ENCODE measurements around the gene ITGA5.

DNA sequence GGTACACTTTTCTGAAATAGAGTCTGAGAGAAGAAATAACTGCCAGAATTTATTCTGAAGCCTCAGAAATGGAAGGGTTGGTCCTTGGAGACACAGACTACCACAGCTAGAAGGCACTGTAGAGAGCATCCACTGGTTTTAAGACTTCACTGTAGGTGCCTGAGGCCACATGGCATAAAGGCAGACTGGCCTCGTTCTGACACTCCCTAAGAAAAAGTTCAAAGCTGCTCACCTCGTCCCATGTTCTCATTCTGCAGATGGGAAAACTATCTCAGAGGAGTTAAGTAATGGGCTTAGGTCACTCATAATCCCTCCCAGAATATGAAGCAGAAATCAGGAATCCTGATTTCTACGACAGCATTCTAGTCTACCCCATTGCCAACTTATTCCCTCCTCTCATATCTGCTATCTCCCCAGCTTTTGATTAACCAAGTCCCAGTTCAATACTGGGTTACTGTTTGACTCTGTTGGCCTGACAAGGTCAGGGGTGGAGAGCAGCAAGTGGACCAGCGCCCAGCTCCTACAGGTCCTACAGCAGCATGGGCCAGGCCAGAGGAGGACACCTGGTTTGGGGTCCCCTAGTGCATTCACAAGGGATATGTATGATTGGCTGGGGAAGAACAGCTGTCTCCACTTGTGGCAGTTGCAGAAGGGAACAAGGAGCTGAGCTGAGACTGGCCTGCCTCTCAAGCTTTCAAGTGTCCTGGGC is 3.7 kb downstream of the ITGA5 start:
- TF ChIP-seq, protein P1, sequence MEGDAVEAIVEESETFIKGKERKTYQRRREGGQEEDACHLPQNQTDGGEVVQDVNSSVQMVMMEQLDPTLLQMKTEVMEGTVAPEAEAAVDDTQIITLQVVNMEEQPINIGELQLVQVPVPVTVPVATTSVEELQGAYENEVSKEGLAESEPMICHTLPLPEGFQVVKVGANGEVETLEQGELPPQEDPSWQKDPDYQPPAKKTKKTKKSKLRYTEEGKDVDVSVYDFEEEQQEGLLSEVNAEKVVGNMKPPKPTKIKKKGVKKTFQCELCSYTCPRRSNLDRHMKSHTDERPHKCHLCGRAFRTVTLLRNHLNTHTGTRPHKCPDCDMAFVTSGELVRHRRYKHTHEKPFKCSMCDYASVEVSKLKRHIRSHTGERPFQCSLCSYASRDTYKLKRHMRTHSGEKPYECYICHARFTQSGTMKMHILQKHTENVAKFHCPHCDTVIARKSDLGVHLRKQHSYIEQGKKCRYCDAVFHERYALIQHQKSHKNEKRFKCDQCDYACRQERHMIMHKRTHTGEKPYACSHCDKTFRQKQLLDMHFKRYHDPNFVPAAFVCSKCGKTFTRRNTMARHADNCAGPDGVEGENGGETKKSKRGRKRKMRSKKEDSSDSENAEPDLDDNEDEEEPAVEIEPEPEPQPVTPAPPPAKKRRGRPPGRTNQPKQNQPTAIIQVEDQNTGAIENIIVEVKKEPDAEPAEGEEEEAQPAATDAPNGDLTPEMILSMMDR (IDR thresholded peaks at IDR 0.05): no peak
- TF ChIP-seq POLR2AphosphoS5 (IDR thresholded peaks at IDR 0.05; ENCODE audit: low read depth, low read length) (no peak), SIN3A (IDR thresholded peaks at IDR 0.05; ENCODE audit: borderline replicate concordance, insufficient read depth, low read depth, low read length) (no peak), TCF7L2 (IDR thresholded peaks at IDR 0.05; ENCODE audit: low read depth, low read length) (no peak)
- TF ChIP-seq, protein P2, sequence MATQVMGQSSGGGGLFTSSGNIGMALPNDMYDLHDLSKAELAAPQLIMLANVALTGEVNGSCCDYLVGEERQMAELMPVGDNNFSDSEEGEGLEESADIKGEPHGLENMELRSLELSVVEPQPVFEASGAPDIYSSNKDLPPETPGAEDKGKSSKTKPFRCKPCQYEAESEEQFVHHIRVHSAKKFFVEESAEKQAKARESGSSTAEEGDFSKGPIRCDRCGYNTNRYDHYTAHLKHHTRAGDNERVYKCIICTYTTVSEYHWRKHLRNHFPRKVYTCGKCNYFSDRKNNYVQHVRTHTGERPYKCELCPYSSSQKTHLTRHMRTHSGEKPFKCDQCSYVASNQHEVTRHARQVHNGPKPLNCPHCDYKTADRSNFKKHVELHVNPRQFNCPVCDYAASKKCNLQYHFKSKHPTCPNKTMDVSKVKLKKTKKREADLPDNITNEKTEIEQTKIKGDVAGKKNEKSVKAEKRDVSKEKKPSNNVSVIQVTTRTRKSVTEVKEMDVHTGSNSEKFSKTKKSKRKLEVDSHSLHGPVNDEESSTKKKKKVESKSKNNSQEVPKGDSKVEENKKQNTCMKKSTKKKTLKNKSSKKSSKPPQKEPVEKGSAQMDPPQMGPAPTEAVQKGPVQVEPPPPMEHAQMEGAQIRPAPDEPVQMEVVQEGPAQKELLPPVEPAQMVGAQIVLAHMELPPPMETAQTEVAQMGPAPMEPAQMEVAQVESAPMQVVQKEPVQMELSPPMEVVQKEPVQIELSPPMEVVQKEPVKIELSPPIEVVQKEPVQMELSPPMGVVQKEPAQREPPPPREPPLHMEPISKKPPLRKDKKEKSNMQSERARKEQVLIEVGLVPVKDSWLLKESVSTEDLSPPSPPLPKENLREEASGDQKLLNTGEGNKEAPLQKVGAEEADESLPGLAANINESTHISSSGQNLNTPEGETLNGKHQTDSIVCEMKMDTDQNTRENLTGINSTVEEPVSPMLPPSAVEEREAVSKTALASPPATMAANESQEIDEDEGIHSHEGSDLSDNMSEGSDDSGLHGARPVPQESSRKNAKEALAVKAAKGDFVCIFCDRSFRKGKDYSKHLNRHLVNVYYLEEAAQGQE (IDR thresholded peaks at IDR 0.05; ENCODE audit: insufficient read depth in 1 of 2, low read depth in 2 of 2, low read length in 1 of 2): no peak

Data from Panc1 (cell line).